PC-3 (cell line): ENCODE measurements around the gene MINAR2.

Experiments
- EZH2 ChIP-seq: fragments of 300-600 bp; sonication (generic); IDR thresholded peaks from one replicate; pipeline ENCODE4 v1.6.1; 2017; ENCODE audit warnings: antibody characterized with exemption, mild to moderate bottlenecking, low read length; ENCODE audit not compliant: unreplicated experiment
- EZH2phosphoT487 ChIP-seq: fragments of 300-600 bp; sonication (generic); IDR thresholded peaks from 2 replicates; pipeline ENCODE4 v1.6.1; 2018; ENCODE audit warnings: mild to moderate bottlenecking, antibody characterized with exemption, low read length, borderline replicate concordance
- TF ChIP-seq, protein P1 (sequence below): fragments of 300-600 bp; sonication (generic); conservative IDR thresholded peaks from 2 replicates; pipeline ENCODE4 v1.5.1; 2017; ENCODE audit warnings: antibody characterized with exemption, low read depth, mild to moderate bottlenecking, low read length

DNA sequence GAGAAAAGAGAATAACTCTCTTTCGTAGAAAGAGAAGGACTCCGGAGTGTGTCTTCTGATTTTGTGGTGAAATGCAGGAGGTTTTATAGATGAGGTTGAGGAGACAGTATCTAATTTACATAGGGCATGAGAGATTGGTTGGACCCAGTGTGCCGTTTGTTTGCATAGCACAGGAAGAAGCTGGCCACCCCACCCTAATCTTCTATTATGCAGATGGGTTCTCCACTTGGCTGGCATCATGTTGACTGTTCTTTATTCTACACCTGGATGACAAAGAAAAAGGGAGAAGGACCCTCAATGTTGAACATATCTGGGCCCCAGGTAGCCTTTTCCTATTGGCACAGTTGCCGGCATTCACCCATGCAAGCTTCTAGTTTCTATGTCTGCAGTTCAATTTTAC, 23.2 kb upstream of the MINAR2 start:
- TF ChIP-seq, protein P1, sequence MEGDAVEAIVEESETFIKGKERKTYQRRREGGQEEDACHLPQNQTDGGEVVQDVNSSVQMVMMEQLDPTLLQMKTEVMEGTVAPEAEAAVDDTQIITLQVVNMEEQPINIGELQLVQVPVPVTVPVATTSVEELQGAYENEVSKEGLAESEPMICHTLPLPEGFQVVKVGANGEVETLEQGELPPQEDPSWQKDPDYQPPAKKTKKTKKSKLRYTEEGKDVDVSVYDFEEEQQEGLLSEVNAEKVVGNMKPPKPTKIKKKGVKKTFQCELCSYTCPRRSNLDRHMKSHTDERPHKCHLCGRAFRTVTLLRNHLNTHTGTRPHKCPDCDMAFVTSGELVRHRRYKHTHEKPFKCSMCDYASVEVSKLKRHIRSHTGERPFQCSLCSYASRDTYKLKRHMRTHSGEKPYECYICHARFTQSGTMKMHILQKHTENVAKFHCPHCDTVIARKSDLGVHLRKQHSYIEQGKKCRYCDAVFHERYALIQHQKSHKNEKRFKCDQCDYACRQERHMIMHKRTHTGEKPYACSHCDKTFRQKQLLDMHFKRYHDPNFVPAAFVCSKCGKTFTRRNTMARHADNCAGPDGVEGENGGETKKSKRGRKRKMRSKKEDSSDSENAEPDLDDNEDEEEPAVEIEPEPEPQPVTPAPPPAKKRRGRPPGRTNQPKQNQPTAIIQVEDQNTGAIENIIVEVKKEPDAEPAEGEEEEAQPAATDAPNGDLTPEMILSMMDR = no peak
- no peak for TF ChIP-seq EZH2phosphoT487
- TF ChIP-seq EZH2 = no peak
